Choroid plexus epithelial cell (primary cell): ENCODE data around the gene TCEANC2.

Experiments
- DNase-seq: peaks from one replicate; pipeline ENCODE4 v3.0.0-alpha.2; 2010; ENCODE audit warnings: low read depth
- H3K4me3 ChIP-seq: 2 replicates; pipeline ENCODE4 v1.5.1; 2011; ENCODE audit warnings: low read depth, mild to moderate bottlenecking, control low read depth, low read length, moderate library complexity
- TF ChIP-seq, protein P1 (sequence below): conservative IDR thresholded peaks from 2 replicates; pipeline ENCODE4 v1.5.1; 2011; ENCODE audit warnings: low read depth, mild to moderate bottlenecking, control low read depth, inconsistent platforms, low read length, moderate library complexity

Gene TCEANC2

DNA sequence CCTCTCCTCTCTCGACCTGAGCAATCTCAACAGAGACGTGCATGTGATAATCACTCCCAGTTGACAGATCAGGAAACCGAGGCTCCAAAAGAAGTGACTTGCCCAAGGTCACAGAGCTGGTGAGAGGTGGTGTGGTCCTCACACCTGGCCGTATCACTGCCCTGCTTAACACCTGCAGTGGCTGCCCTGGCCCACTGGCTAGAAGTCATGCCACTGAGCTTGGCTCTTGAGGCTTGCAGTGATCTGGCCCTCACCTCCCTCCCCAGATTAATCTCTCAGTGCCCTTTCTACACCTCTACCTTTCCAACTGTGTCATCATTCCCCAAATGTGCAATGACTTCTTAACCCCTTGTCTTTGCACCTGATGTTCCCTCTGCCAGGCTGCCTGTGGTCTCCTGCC is 60.6 kb downstream of the TCEANC2 start:
- TF ChIP-seq, protein P1, sequence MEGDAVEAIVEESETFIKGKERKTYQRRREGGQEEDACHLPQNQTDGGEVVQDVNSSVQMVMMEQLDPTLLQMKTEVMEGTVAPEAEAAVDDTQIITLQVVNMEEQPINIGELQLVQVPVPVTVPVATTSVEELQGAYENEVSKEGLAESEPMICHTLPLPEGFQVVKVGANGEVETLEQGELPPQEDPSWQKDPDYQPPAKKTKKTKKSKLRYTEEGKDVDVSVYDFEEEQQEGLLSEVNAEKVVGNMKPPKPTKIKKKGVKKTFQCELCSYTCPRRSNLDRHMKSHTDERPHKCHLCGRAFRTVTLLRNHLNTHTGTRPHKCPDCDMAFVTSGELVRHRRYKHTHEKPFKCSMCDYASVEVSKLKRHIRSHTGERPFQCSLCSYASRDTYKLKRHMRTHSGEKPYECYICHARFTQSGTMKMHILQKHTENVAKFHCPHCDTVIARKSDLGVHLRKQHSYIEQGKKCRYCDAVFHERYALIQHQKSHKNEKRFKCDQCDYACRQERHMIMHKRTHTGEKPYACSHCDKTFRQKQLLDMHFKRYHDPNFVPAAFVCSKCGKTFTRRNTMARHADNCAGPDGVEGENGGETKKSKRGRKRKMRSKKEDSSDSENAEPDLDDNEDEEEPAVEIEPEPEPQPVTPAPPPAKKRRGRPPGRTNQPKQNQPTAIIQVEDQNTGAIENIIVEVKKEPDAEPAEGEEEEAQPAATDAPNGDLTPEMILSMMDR = no peak
- H3K4me3 ChIP-seq = no peak overlapping the region
- DNase-seq = no peak

DNA sequence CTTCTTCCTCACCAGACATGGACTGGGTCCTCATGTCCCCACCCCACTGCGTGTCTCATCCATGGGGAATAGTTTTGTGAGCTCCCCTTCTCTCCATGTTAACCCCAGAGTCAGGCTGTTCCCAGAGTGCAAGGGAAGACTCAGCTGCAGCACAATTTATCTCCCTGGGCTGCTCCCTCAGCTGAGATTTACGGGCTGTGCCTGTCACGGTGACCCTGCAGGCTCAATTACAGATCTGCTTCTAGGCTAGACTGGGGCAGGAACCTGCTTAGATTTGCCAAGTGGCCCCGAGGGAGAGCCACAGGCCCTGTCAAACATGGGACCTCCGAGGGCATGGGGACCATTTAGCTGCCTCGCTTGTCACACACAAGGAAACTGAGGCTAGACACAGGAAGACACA is 61.5 kb downstream of the TCEANC2 start:
- TF ChIP-seq, protein P1 = no peak
- DNase-seq = no peak
- H3K4me3 ChIP-seq = no peak overlapping the region

DNA sequence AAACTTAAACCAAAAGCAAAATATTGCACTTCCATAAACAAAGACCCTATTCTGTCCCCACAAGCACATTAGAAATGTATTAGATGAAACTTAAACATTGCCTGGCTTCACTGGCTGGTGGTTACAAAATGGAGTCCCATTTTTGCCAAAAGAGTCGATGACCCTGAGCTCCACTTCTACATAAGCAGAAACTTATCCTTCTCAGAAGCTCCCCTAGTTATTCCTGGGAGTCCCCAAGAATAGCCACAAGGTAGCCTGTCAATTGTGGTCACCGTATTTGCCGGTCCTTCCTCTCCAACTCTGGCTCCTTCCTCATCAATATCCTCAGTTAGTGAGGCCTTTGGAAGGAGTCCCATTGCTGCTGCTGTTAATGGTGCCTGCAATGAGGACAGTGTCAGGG is 62.1 kb downstream of the TCEANC2 start:
- TF ChIP-seq, protein P1 = no peak
- no peak overlapping the region for H3K4me3 ChIP-seq
- DNase-seq = no peak

DNA sequence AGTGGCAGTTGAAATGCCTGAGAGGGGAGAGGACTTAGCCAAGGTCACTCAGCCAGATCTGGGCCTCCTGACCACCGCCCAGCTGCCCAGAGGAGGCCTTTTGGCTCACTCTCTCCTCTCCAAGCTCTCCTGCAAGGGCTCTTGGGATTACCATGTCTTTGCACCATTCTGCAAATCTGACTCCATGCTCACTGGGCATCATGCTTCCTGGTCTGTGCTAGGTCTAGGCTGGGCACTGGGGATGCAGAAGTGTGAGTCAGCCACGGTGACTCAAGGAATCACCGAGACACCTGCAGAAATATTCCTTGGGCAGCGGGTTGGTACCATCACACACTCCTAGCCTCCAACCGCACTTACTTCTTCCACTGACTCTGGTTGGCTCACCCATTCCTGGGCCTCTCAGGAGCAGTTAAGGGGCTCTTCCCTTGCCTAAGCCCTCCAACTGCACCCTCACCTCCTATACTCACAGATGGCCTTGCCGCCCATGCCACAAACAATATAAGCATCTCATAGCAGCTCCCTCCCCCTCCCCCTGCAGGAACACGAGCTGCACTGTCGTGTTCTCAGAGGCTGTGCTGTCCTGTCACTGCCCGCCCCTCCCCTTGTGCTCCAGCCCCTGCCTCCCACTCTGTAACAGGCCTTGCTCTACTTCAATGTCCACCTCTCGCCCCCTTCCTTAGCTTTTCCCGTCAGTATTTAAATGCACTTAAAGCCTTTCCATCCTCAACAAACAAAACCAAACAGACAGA is 64.6 kb downstream of the TCEANC2 start:
- no peak overlapping the region for H3K4me3 ChIP-seq
- no peak for DNase-seq

DNA sequence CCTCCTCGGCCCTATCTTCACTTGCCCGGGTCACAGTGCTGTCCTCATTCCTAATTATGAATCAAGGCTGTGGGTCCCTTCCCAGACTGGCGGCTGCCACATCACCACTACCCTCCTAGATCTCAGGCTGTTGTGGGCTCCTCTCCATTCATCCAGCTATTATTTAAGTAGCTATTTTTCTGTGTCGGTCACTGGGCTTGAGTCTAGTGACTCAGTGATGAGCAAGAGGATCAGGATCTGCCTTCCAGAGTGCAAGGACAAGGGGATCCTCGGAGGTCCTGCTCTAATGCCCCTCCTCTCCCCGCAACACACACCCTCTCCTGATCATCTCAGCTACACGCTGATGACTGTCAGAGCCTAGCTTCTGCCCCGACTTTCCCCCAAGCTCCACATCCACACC is 65.3 kb downstream of the TCEANC2 start:
- H3K4me3 ChIP-seq = no peak overlapping the region
- peak; percentile 60 for DNase-seq

More for the DNA sequence above, 64.6 kb downstream of the TCEANC2 start:
- TF ChIP-seq, protein P1 = no peak

DNA sequence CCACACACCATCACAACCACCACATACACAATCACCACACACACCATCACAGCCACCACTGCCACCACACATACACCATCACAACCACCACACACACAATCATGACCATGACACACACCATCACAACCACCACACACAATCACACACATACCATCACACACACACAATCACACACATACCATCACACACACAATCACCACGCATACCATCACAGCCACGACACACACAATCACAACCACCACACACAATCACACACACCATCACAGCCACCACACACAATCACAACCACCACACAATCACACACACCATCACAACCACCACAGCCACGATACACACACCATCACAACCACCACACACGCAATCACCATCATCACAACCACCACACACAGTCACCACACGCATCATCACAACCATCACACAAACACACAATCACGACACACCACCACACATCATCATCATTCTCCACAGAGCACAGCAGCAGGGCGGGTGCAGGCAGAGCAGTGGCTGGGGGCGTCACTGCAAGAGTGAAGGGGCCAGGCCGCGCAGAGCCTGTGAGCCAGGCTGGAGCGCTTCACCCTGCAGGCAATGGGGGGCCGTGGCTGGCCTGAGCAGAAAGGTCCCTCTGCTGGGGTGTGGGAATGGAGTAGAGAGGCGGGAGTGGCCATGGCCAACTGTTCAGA is 66.8 kb downstream of the TCEANC2 start:
- no peak overlapping the region for H3K4me3 ChIP-seq
- TF ChIP-seq, protein P1 = no peak
- no peak for DNase-seq

More for the DNA sequence above, 65.3 kb downstream of the TCEANC2 start:
- TF ChIP-seq, protein P1 = no peak
